ENCODE data around the gene MRPL46. TPM values are rescaled to one million over a fixed set of nuclear protein-coding genes. Genes with fewer than 3 reads are reported as not detected.

Gene MRPL46
- total RNA-seq, 1 donor from 2014 or later = 25.9 TPM

- Mint-ChIP-seq H3K4me1 (no peaks in the 10 kb centered on the region), H3K27me3 (ENCODE audit: low read depth) (peaks cover 56% of the 10 kb centered on the region), H3K4me3 (no peak overlapping the region), H3K9me3 (no peaks in the 10 kb centered on the region), H3K27ac (ENCODE audit: unreplicated experiment) (no peak overlapping the region), H3K36me3 (ENCODE audit: low read depth) (no peaks in the 10 kb centered on the region)
- TF ChIP-seq, protein P1, sequence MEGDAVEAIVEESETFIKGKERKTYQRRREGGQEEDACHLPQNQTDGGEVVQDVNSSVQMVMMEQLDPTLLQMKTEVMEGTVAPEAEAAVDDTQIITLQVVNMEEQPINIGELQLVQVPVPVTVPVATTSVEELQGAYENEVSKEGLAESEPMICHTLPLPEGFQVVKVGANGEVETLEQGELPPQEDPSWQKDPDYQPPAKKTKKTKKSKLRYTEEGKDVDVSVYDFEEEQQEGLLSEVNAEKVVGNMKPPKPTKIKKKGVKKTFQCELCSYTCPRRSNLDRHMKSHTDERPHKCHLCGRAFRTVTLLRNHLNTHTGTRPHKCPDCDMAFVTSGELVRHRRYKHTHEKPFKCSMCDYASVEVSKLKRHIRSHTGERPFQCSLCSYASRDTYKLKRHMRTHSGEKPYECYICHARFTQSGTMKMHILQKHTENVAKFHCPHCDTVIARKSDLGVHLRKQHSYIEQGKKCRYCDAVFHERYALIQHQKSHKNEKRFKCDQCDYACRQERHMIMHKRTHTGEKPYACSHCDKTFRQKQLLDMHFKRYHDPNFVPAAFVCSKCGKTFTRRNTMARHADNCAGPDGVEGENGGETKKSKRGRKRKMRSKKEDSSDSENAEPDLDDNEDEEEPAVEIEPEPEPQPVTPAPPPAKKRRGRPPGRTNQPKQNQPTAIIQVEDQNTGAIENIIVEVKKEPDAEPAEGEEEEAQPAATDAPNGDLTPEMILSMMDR (conservative IDR thresholded peaks at IDR 0.05) = no peak
- DNase-seq (ENCODE audit: low read depth, low spot score) = no peak
Observed at GRCh38 chr15:88430051-88430450, 37.1 kb downstream of the MRPL46 start.

- TF ChIP-seq, protein P1 (conservative IDR thresholded peaks at IDR 0.05) = no peak
- Mint-ChIP-seq H3K27ac (ENCODE audit: unreplicated experiment) (no peak overlapping the region), H3K9me3 (no peaks in the 10 kb centered on the region), H3K27me3 (ENCODE audit: low read depth) (peaks cover 56% of the 10 kb centered on the region), H3K4me1 (no peaks in the 10 kb centered on the region), H3K36me3 (ENCODE audit: low read depth) (no peaks in the 10 kb centered on the region), H3K4me3 (no peak overlapping the region)
- DNase-seq (ENCODE audit: low read depth, low spot score) = no peak
Observed at GRCh38 chr15:88428805-88429605, 38.2 kb downstream of the MRPL46 start.

DNA sequence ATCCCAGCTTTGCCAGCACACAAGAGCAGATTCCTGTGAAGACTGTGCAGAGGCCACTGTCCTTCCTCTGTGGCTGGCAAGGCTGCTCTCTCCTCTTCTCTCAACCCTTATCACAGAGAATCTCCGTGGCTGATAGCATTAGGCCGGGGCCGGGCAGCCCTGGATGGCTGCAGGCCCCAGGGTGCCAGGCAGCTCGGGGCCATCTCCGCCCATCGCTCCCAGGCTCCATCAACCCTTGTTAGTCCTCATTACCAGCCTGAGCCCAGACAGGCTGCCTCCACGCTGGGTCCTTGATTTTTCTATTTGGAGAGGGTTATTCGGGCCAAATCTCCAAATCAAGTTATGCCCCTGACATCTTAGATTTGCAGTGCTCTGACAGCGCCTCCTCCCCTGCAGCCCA is 39.1 kb downstream of the MRPL46 start:
- H3K9me3 Mint-ChIP-seq = no peaks in the 10 kb centered on the region
- H3K36me3 Mint-ChIP-seq (ENCODE audit: low read depth) = no peaks in the 10 kb centered on the region
- TF ChIP-seq, protein P1 (conservative IDR thresholded peaks at IDR 0.05) = no peak
- H3K27ac Mint-ChIP-seq (ENCODE audit: unreplicated experiment) = no peak overlapping the region
- no peak overlapping the region for H3K4me3 Mint-ChIP-seq
- H3K27me3 Mint-ChIP-seq (ENCODE audit: low read depth) = peaks cover 49% of the 10 kb centered on the region
- no peaks in the 10 kb centered on the region for H3K4me1 Mint-ChIP-seq
- DNase-seq (ENCODE audit: low read depth, low spot score) = no peak

- H3K36me3 Mint-ChIP-seq (ENCODE audit: low read depth) = no peaks in the 10 kb centered on the region
- TF ChIP-seq, protein P1 (conservative IDR thresholded peaks at IDR 0.05) = no peak
- peaks cover 48% of the 10 kb centered on the region for H3K27me3 Mint-ChIP-seq (ENCODE audit: low read depth)
- no peaks in the 10 kb centered on the region for H3K9me3 Mint-ChIP-seq
- no peak for DNase-seq (ENCODE audit: low read depth, low spot score)
- no peaks in the 10 kb centered on the region for H3K4me1 Mint-ChIP-seq
- no peak overlapping the region for H3K4me3 Mint-ChIP-seq
- no peak overlapping the region for H3K27ac Mint-ChIP-seq (ENCODE audit: unreplicated experiment)
Observed at GRCh38 chr15:88426304-88426703, 40.9 kb downstream of the MRPL46 start.

DNA sequence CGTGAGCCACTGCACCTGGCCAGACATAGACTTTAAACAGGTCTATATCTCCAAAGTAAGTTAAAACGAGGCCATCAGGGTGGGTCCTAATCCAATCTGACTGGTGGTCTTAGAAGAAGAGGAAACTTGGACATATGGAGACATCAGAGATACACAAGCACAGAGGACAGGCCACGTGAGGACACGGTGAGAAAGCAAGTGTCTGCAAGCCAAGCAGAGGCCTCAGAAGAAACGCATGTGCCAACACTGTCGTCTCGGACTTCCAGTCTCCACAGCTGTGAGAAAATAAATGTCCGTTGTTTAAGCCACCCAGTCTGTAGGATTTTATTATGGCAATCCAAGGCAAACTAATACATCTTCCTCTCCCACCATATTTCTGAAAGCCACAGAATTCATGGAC is 43.9 kb downstream of the MRPL46 start:
- no peak for DNase-seq (ENCODE audit: low read depth, low spot score)
- peaks cover 56% of the 10 kb centered on the region for H3K27me3 Mint-ChIP-seq (ENCODE audit: low read depth)
- TF ChIP-seq, protein P1 (conservative IDR thresholded peaks at IDR 0.05) = no peak
- peaks cover 5% of the 10 kb centered on the region for H3K9me3 Mint-ChIP-seq
- H3K27ac Mint-ChIP-seq (ENCODE audit: unreplicated experiment) = no peak overlapping the region
- H3K36me3 Mint-ChIP-seq (ENCODE audit: low read depth) = no peaks in the 10 kb centered on the region
- no peaks in the 10 kb centered on the region for H3K4me1 Mint-ChIP-seq
- no peak overlapping the region for H3K4me3 Mint-ChIP-seq

Data from neural crest cell (in vitro differentiated cells).